Activated T-cell treated with anti-CD3 and anti-CD28 coated beads, Interleukin-2, amount 50 U/mL, for 48 hours (primary cell): ENCODE measurements around the gene LSP1.
A peak's percentile ranks its signal among the peaks of the same experiment; 100 is the strongest.

ENCODE experiments used
- DNase-seq, 2 experiments: peaks; one replicate each; pipeline ENCODE4 v3.0.0-alpha.2; 2020

Gene LSP1

GRCh38 chr11:1892116-1892515, 39.2 kb downstream of the LSP1 start:
- no peak for DNase-seq

- no peak for DNase-seq
Measured at GRCh38 chr11:1892558-1892957, 39.7 kb downstream of the LSP1 start.

GRCh38 chr11:1893581-1894359, 40.9 kb downstream of the LSP1 start:
- no peak for DNase-seq

- no peak for DNase-seq
Measured at GRCh38 chr11:1894759-1895158, 41.9 kb downstream of the LSP1 start.

- no peak for DNase-seq
Measured at GRCh38 chr11:1896468-1896867, 43.6 kb downstream of the LSP1 start.

GRCh38 chr11:1896923-1897322, 44.0 kb downstream of the LSP1 start:
- no peak for DNase-seq

GRCh38 chr11:1899090-1899489, 46.2 kb downstream of the LSP1 start:
- DNase-seq: no peak

GRCh38 chr11:1899686-1900085, 46.8 kb downstream of the LSP1 start:
- DNase-seq: no peak

- no peak for DNase-seq
Measured at GRCh38 chr11:1906181-1906580, 53.3 kb downstream of the LSP1 start.

- no peak for DNase-seq
Measured at GRCh38 chr11:1906611-1907423, 53.9 kb downstream of the LSP1 start.

- no peak for DNase-seq
Measured at GRCh38 chr11:1908618-1909017, 55.7 kb downstream of the LSP1 start.

- DNase-seq: no peak
Measured at GRCh38 chr11:1909524-1909923, 56.6 kb downstream of the LSP1 start.

- DNase-seq: no peak
Measured at GRCh38 chr11:1912289-1912878, 59.5 kb downstream of the LSP1 start.

- no peak for DNase-seq
Measured at GRCh38 chr11:1913271-1914060, 60.6 kb downstream of the LSP1 start.

GRCh38 chr11:1915795-1916131, 62.9 kb downstream of the LSP1 start:
- no peak for DNase-seq

GRCh38 chr11:1916132-1916985, 63.5 kb downstream of the LSP1 start:
- DNase-seq: no peak

GRCh38 chr11:1916986-1917522, 64.2 kb downstream of the LSP1 start:
- DNase-seq: no peak

GRCh38 chr11:1917523-1918435, 64.9 kb downstream of the LSP1 start:
- no peak for DNase-seq

- peak in 1 of 2 experiments; percentile 28 for DNase-seq
Measured at GRCh38 chr11:1918436-1919315, 65.8 kb downstream of the LSP1 start.
